Upper lobe of right lung (tissue), 1 donor: ENCODE data around the gene MAD2L2. TPM values are rescaled to one million over a fixed set of nuclear protein-coding genes. Genes with fewer than 3 reads are reported as not detected.

Experiments
- ATAC-seq: fragments of 200-7000 bp; cut with Tn5 transposase; one replicate; pipeline ENCODE4 v1.9.1; 2020; ENCODE audit warnings: mild to moderate bottlenecking, moderate library complexity
- DNase-seq: peaks from one replicate; pipeline ENCODE4 v3.0.0-alpha.2; 2020
- H3K27ac ChIP-seq: fragments of 200-600 bp; one replicate; pipeline ENCODE4 v1.8.0; 2022
- H3K27me3 ChIP-seq: fragments of 200-600 bp; one replicate; pipeline ENCODE4 v1.8.0; 2022; ENCODE audit warnings: mild to moderate bottlenecking
- H3K36me3 ChIP-seq: fragments of 200-600 bp; one replicate; pipeline ENCODE4 v1.8.0; 2022
- H3K4me1 ChIP-seq: fragments of 200-600 bp; one replicate; pipeline ENCODE4 v1.8.0; 2022
- H3K4me3 ChIP-seq: fragments of 200-600 bp; one replicate; pipeline ENCODE4 v1.8.0; 2022; ENCODE audit warnings: mild to moderate bottlenecking
- H3K9me3 ChIP-seq: fragments of 200-600 bp; one replicate; pipeline ENCODE4 v1.8.0; 2022
- CTCF ChIP-seq: fragments of 200-600 bp; IDR thresholded peaks from one replicate; pipeline ENCODE4 v1.8.0; 2022; ENCODE audit warnings: antibody characterized with exemption
- intact Hi-C: fragments of 100-400 bp; cut with DNase I; formaldehyde crosslinking; loops from one replicate; pipeline ENCODE4 v1.11.0; 2022
- total RNA-seq: library from RNA; stranded (reverse); fragmentation: NEBNext Ultra II Directional; extraction: Animal tissue kit (Norgen Biotek cat#: 25700); gene quantifications from one replicate; pipeline ENCODE4 v1.2.1, GENCODE V29; 2021
- donor health status: DM: no; HTN: yes; CAD: no; lungs with severe emphysema.

Gene MAD2L2
- total RNA-seq, 1 donor from 2014 or later = 23.5 TPM

GRCh38 chr1:11719313-11720032 is 38.5 kb upstream of the MAD2L2 start:
- TF ChIP-seq CTCF = peak; percentile 97
- peak overlapping the region; percentile 70 for H3K27ac ChIP-seq
- no peaks in the 10 kb centered on the region for H3K4me1 ChIP-seq
- H3K27me3 ChIP-seq = no peaks in the 10 kb centered on the region
- peak; percentile 89 for DNase-seq
- peak; percentile 94 for ATAC-seq
- peak overlapping the region; percentile 38 for H3K4me3 ChIP-seq
- intact Hi-C loops = loop anchor here (5.0 kb wide), 1 partner anchor 67 kb away; the partner anchor contains the start of genes FBXO2 and FBXO44
- H3K9me3 ChIP-seq = no peaks in the 10 kb centered on the region
- no peaks in the 10 kb centered on the region for H3K36me3 ChIP-seq

GRCh38 chr1:11714831-11715575 is 34.1 kb upstream of the MAD2L2 start:
- intact Hi-C loops = no loop called here
- Histone ChIP-seq H3K4me3 (no peak overlapping the region), H3K36me3 (no peaks in the 10 kb centered on the region), H3K9me3 (no peaks in the 10 kb centered on the region), H3K27me3 (no peaks in the 10 kb centered on the region), H3K27ac (no peak overlapping the region), H3K4me1 (no peaks in the 10 kb centered on the region)
- DNase-seq (no peak), ATAC-seq (no peak)
- TF ChIP-seq CTCF = no peak

GRCh38 chr1:11713095-11713494 is 32.1 kb upstream of the MAD2L2 start:
- H3K27ac ChIP-seq = no peak overlapping the region
- H3K27me3 ChIP-seq = no peaks in the 10 kb centered on the region
- ATAC-seq (peak; percentile 8), DNase-seq (no peak)
- H3K4me1 ChIP-seq = no peaks in the 10 kb centered on the region
- H3K4me3 ChIP-seq = no peak overlapping the region
- intact Hi-C loops = no loop called here
- H3K9me3 ChIP-seq = no peaks in the 10 kb centered on the region
- no peaks in the 10 kb centered on the region for H3K36me3 ChIP-seq
- TF ChIP-seq CTCF = no peak

GRCh38 chr1:11712285-11712684 is 31.3 kb upstream of the MAD2L2 start:
- DNase-seq (no peak), ATAC-seq (no peak)
- no peak overlapping the region for H3K27ac ChIP-seq
- no peaks in the 10 kb centered on the region for H3K4me1 ChIP-seq
- no peak overlapping the region for H3K4me3 ChIP-seq
- no peaks in the 10 kb centered on the region for H3K36me3 ChIP-seq
- intact Hi-C loops = no loop called here
- TF ChIP-seq CTCF = no peak
- H3K27me3 ChIP-seq = no peaks in the 10 kb centered on the region
- H3K9me3 ChIP-seq = no peaks in the 10 kb centered on the region

- Histone ChIP-seq H3K36me3 (no peaks in the 10 kb centered on the region), H3K9me3 (no peaks in the 10 kb centered on the region), H3K27me3 (no peaks in the 10 kb centered on the region), H3K27ac (no peak overlapping the region), H3K4me3 (no peak overlapping the region), H3K4me1 (no peaks in the 10 kb centered on the region)
- TF ChIP-seq CTCF = no peak
- DNase-seq (no peak), ATAC-seq (no peak)
- intact Hi-C loops = no loop called here
Observed at GRCh38 chr1:11711490-11711889, 30.5 kb upstream of the MAD2L2 start.
